K562 (cell line): ENCODE measurements around the gene MAP3K19. TPM values are rescaled to one million over a fixed set of nuclear protein-coding genes. Genes with fewer than 3 reads are reported as not detected.

ENCODE experiments used
- AFF4 ChIP-seq: sonication (generic); formaldehyde crosslinking; IDR thresholded peaks from 2 replicates; pipeline ENCODE4 v1.8.0; 2023; ENCODE audit warnings: mild to moderate bottlenecking, missing genetic modification reagents
- CGGBP1 ChIP-seq: fragments of 250-450 bp; sonication (Bioruptor Pico); IDR thresholded peaks from 2 replicates; pipeline ENCODE4 v1.9.0; 2021; ENCODE audit warnings: mild to moderate bottlenecking
- E2F1 ChIP-seq: sonication (generic); formaldehyde crosslinking; IDR thresholded peaks from 2 replicates; pipeline ENCODE4 v1.8.1; 2023; ENCODE audit warnings: mild to moderate bottlenecking, missing genetic modification reagents, moderate library complexity
- EHMT2 ChIP-seq: fragments of 450-650 bp; IDR thresholded peaks from 2 replicates; pipeline ENCODE4 v1.6.1; 2018; ENCODE audit warnings: antibody characterized with exemption
- FOXA3 ChIP-seq, 2 experiments: fragments of 450-650 bp in 1 of 2; sonication (generic) in 1 of 2; formaldehyde crosslinking; IDR thresholded peaks in 1 of 2; conservative IDR thresholded peaks in 1 of 2; 2 replicates each; pipeline versions ENCODE4 v1.4.0 to v1.8.0; 2020 to 2022; ENCODE audit warnings: mild to moderate bottlenecking in 2 of 2, missing genetic modification reagents in 1 of 2
- GATA2 ChIP-seq: sonication (generic); formaldehyde crosslinking; IDR thresholded peaks from 2 replicates; pipeline ENCODE4 v1.4.0; 2020; ENCODE audit warnings: mild to moderate bottlenecking, missing genetic modification reagents
- GATAD2B ChIP-seq: fragments of 450-650 bp; IDR thresholded peaks from 2 replicates; pipeline ENCODE4 v1.6.1; 2017; ENCODE audit warnings: mild to moderate bottlenecking, borderline replicate concordance
- HMBOX1 ChIP-seq: sonication (generic); IDR thresholded peaks from 2 replicates; pipeline ENCODE4 v1.6.1; 2016
- LEF1 ChIP-seq: fragments of 450-650 bp; IDR thresholded peaks from 2 replicates; pipeline ENCODE4 v1.6.1; 2016; ENCODE audit warnings: mild to moderate bottlenecking
- MEIS2 ChIP-seq: fragments of 450-650 bp; IDR thresholded peaks from 2 replicates; pipeline ENCODE4 v1.6.1; 2014; ENCODE audit warnings: mild to moderate bottlenecking; ENCODE audit not compliant: partially characterized antibody
- NCOA2 ChIP-seq, 2 experiments: fragments of 450-650 bp; IDR thresholded peaks; 2 replicates each; pipeline ENCODE4 v1.6.1; 2018; ENCODE audit warnings: mild to moderate bottlenecking in 2 of 2, moderate library complexity in 1 of 2; ENCODE audit not compliant: partially characterized antibody in 2 of 2
- NFATC3 ChIP-seq: fragments of 450-650 bp; IDR thresholded peaks from 2 replicates; pipeline ENCODE4 v1.6.1; 2017; ENCODE audit warnings: mild to moderate bottlenecking
- SAFB2 ChIP-seq: fragments of 200-400 bp; formaldehyde crosslinking; IDR thresholded peaks from 2 replicates; pipeline ENCODE4 v1.6.1; 2018; ENCODE audit warnings: borderline replicate concordance, low read length, low read depth, moderate library complexity; ENCODE audit not compliant: severe bottlenecking
- SMAD3 ChIP-seq: fragments of 450-650 bp; formaldehyde crosslinking; conservative IDR thresholded peaks from 2 replicates; pipeline ENCODE4 v1.4.0; 2020; ENCODE audit warnings: mild to moderate bottlenecking
- SOX6 ChIP-seq: fragments of 450-650 bp; IDR thresholded peaks from 2 replicates; pipeline ENCODE4 v1.6.1; 2014; ENCODE audit warnings: mild to moderate bottlenecking
- STAT5B ChIP-seq: fragments of 250-450 bp; sonication (Bioruptor Pico); IDR thresholded peaks from 2 replicates; pipeline ENCODE4 v1.8.0; 2021; ENCODE audit warnings: mild to moderate bottlenecking, inconsistent platforms
- TCF3 ChIP-seq: sonication (generic); formaldehyde crosslinking; IDR thresholded peaks from 2 replicates; pipeline ENCODE4 v1.4.0; 2020; ENCODE audit warnings: mild to moderate bottlenecking, missing genetic modification reagents
- TEAD4 ChIP-seq, 2 experiments: sonication (generic) in 1 of 2; formaldehyde crosslinking in 1 of 2; IDR thresholded peaks; 2 replicates each; pipeline versions ENCODE4 v1.6.1 to v1.8.0; 2012 to 2022; ENCODE audit warnings: borderline replicate concordance in 1 of 2, inconsistent platforms in 1 of 2, low read length in 1 of 2, mild to moderate bottlenecking in 1 of 2, missing genetic modification reagents in 1 of 2
- U2AF2 ChIP-seq: fragments of 200-400 bp; formaldehyde crosslinking; optimal IDR thresholded peaks from 2 replicates; pipeline ENCODE3; 2017; ENCODE audit warnings: low read depth, mild to moderate bottlenecking, low read length
- ZC3H8 ChIP-seq: fragments of 450-650 bp; IDR thresholded peaks from 2 replicates; pipeline ENCODE4 v1.6.1; 2017
- ZNF695 ChIP-seq: fragments of 450-650 bp; formaldehyde crosslinking; IDR thresholded peaks from 2 replicates; pipeline ENCODE4 v1.4.0; 2020; ENCODE audit warnings: mild to moderate bottlenecking, moderate library complexity
- ZSCAN29 ChIP-seq: fragments of 450-650 bp; IDR thresholded peaks from 2 replicates; pipeline ENCODE4 v1.6.1; 2017
- polyA plus RNA-seq, 8 experiments: library from polyadenylated mRNA; depleted of rRNA in 4 of 8; stranded (reverse) in 5 of 8; unstranded in 3 of 8; fragments of >200 nt; fragmentation: Nextera tagmentation in 2 of 8; fragmentation: Illumina TruSeq in 1 of 8; extraction: Ambion mirVana in 2 of 8; extraction: Trizol in 1 of 8; gene quantifications; 2 replicates each; pipeline versions ENCODE4 v1.2.1 to v1.2.3, GENCODE V29; 2011 to 2014; ENCODE audit warnings: inconsistent platforms in 1 of 8, missing spikeins in 1 of 8
- total RNA-seq, 7 experiments: library from RNA; depleted of rRNA in 6 of 7; stranded (reverse); fragments of >200 nt in 6 of 7; fragmentation: Illumina TruSeq in 2 of 7; extraction: Trizol in 2 of 7; gene quantifications; 2 replicates each; pipeline versions ENCODE4 v1.2.1 to v1.2.3, GENCODE V29; 2011 to 2021; ENCODE audit warnings: low replicate concordance in 1 of 7

The MAP3K19 gene
- total and polyA plus RNA-seq, 9 of the 15 experiments (the other 6 are each of a cell fraction or from before 2014, with no cell fraction given) = 0.29 TPM; not detected in 8

GRCh38 chr2:135050684-135051083 is 3.4 kb upstream of the MAP3K19 start (continued):
- no peak for TF ChIP-seq SMAD3 (CRISPR knock-in tag)
- TF ChIP-seq NFATC3 = no peak
- TF ChIP-seq TCF3 = peak; percentile 76
- 0 out of 2 replicates have a peak, but pooled peaks have one; percentile 28 for TF ChIP-seq TEAD4 (IDR thresholded peaks at IDR 0.05; ENCODE audit: low read length)
- TF ChIP-seq TEAD4 (CRISPR knock-in tag; IDR thresholded peaks at IDR 0.05; ENCODE audit: borderline replicate concordance) = no peak
- TF ChIP-seq ZC3H8 = no peak
- 0 out of 2 replicates have a peak, but pooled peaks have one; percentile 23 for TF ChIP-seq LEF1
- TF ChIP-seq SAFB2 = no peak
- TF ChIP-seq ZSCAN29 = no peak
- peak; percentile 44; the same call in 1 of the 2 replicates for TF ChIP-seq SOX6
- no peak for TF ChIP-seq U2AF2
- peak; percentile 93 for TF ChIP-seq HMBOX1
- no peak for TF ChIP-seq CGGBP1 (CRISPR knock-in tag)
- TF ChIP-seq GATAD2B = no peak
- TF ChIP-seq ZNF695 (CRISPR knock-in tag) = no peak
- no peak for TF ChIP-seq STAT5B (CRISPR knock-in tag)
- TF ChIP-seq NCOA2 (IDR thresholded peaks at IDR 0.05; ENCODE audit: partially characterized antibody in 2 of 2) = no peak
- no peak for TF ChIP-seq MEIS2
- TF ChIP-seq FOXA3 (CRISPR knock-in tag; conservative IDR thresholded peaks at IDR 0.05 in 1 of 2, IDR thresholded peaks at IDR 0.05 in 1 of 2) = peak in 1 of 2 experiments; percentile 88; a peak in 2 of 4 replicates
- no peak for TF ChIP-seq E2F1 (CRISPR knock-in tag)
- TF ChIP-seq AFF4 (CRISPR knock-in tag) = no peak
- TF ChIP-seq EHMT2 = 0 out of 2 replicates have a peak, but pooled peaks have one; percentile 23
- TF ChIP-seq GATA2 = peak; percentile 48; the same call in 1 of the 2 replicates
